Astrocyte of the hippocampus (primary cell): ENCODE measurements around the gene OSBPL10.

ENCODE experiments used
- DNase-seq: peaks from one replicate; pipeline ENCODE4 v3.0.0; 2011; ENCODE audit warnings: low read depth, low spot score

The OSBPL10 gene

DNA sequence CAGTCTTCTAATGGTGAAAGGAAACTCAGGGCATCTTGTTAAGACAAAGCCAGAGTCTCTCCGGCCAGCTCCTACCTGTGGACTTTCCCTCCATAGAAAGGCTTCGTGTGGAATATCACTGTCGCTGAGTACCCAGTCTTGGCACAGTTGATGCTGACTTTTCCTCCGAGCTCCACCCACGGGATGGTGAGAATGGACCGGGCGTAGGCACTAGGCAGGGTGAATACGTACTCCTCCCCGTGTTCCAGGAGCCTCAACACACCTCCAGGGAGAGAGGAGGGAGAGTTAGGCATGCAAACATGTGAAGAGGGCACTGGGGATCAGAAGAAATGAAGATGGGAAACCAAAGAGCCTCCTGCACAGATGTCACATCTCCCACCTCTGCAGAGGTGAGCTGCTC lies 310.3 kb downstream of the OSBPL10 start:
- no peak for DNase-seq

DNA sequence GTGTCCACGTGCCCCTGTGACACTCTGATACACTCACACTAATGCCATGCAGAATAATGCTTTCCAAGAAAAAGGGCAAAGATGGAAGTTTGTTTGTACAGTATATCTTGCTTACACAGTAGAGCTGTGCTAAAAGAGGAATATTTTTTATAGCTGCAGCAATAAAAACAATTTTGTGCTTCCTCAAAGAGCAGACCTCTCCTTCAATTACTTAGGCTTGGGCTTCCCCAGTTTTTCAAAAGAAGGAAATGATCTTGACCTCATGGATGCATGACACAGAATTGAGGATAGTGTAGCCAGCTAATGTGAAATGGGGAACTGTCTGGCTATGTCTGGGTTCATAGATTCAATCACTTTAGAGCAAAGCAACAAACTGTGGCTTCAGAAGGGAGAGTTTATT lies 310.9 kb downstream of the OSBPL10 start:
- no peak for DNase-seq

DNA sequence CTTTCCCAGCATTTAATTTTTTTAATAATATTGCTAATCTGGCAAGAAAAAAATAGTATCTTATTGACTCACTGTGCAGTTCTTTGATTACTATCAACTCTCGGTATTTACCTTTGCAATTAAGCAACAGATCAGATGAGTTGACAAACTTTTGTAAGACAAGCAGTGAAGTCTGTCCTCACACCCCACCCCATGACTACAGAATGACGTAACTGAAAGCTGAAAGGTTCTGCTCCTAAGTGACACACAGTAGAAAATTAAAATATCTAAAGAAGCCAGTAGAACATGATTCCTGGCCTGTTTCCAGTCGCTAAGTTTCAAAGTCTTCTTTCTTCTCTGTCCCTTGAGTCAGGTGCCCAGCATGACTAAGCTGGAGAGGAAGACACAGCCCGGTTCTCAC lies 312.8 kb downstream of the OSBPL10 start:
- no peak for DNase-seq

DNA sequence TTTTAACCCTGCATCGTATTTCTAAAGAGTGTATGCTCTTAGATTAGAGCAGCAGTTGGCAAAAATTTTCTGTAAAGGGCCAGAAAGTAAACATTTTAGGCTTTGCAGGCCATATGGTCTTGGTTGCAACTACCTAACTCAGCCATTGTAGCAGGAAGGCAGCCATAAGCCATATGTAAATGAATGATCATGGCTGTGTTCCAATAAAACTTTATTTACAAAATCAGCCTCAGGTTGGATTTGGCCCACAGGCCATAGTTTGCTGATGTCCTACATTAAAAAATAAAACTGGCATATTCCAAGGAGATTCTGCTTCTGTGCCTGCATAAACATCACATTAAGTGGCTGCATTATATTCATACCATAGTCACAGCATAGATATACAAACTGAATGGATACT lies 313.5 kb downstream of the OSBPL10 start:
- DNase-seq: no peak

DNA sequence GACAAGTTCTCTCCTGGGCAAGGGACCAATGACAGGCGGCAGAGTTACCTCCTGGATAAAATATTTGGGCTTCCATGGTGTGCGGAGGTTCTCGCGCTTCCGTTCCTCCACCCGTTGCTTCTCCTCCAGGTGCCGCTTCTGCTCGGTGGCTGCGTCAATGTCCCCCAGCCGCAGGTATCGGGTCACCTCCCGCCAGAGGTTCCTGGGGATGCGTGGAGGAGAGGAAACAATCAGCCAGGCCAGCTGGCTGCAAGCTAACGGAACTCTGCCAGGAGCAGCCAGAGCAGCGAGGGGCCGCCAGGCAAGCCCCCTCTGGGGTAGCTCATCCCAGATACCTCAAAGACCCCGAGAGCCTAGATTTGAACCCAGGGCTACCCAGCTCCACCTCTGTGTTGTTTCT lies 317.0 kb downstream of the OSBPL10 start:
- DNase-seq: no peak

DNA sequence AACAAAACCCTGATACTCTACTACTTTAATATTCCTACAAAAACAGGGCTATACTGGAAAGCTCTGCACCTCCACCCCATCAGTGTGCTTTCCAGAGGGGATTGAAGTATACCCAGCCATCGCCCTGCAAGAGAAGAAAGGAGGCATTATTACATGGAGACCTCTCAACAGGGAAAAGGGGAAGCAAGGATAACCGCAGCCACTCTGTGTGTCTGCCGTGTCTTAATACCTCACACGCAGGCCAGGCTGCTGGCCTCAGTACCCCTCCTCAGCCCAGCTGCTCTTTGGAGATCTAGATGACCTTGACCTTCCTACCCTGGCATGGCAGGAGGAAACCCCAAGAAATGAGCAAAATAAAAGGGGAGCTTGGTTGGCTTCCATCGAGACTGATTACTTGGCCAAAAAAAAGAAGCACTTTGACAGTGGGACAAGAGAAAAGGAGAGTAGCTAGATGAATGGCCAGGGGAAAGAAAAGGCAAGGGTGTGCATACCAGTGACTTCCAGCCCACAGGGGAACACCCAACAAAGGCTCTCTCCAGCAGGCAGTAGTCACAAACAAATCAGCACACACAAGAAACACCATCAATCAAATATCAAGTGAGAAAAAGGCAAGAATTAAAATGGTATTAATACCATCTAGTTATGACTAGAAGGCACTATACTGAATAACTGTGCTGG lies 318.9 kb downstream of the OSBPL10 start:
- no peak for DNase-seq

DNA sequence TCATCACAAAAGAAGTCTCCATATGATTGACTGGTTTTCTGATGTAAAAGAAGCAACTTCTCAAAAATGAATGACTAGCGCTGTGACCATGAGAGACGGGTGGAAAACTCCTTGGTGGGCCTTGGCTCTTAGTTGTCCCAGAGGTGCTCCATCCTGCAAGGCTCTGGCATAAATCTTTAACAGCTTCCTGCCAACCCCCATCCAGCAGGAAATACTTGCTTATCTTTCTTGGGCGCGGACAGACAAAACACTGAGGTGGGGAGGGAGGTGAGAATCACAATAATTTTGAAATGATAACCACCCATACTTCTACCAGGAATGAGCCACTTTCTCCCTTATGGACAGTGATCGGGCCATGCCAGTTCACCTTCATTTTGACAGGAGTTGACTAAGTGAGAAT lies 319.8 kb downstream of the OSBPL10 start:
- no peak for DNase-seq

DNA sequence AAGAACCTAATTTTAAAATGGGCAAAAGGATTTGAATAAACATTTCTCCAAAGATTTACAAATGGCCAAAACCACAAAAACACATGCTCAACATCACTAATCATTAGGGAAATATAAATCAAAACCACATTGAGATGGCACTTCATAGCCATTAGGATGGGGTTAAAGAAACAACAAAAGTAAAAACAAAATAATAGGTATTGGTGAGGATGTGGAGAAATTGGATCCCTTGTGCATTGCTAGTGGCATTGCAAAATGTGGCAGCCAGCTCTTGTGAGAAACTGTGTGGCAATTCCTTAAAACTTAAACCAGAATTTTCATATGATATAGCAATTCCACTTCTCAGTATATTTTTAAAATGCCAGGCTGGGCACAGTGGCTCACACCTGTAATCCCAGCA lies 321.8 kb downstream of the OSBPL10 start:
- DNase-seq: no peak

DNA sequence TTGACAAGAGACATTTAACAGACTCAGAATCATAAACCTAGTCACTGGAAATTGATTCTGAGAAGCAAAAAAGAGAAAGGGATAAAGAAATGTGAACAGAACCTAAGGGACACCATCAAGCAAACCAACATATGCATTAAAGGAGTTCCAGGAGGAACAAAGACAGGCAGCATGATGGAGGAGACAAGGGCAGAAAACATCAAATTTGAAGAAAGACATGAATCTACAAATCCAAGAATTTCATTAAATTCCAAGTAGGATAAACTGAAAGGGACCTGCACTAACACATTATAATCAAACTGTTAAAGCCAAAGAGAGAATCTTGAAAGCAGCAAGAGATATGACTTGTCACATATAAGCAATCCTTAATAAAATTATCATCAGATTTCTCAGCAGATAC lies 326.1 kb downstream of the OSBPL10 start:
- no peak for DNase-seq

DNA sequence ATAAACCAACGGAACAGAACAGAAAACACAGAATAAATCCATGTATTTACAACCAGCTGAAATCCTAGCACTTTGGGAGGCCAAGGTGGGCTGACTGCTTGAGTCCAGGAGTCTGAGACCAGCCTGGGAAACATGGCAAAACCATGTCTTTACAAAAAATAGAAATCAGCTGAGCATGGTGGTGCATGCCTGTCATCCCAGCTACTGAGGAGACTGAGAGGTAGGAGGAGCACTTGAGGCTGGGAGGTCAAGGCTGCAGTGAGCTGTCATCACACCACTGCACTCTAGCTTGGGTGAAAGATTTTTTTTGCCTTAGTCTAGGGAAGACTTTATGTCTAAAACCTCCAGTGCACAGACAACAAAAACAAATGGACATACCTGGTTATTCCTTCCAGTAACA lies 327.6 kb downstream of the OSBPL10 start:
- no peak for DNase-seq

DNA sequence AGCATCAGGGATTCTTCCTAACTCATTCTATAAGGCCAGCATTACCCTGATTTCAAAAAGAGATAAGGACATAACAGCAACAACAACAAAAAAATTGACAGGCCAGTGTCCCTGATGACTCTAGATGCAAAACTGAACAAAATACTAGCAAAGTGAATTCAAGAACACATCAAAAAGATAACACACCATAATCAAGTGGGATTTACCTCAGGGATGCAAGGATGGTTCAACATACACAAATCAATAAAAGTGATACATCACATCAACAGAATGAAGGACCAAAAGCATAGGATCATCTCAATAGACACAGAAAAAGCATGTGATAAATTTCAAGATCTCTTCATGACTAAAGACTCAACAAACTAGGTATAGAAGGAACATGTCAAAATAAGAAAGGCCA lies 328.8 kb downstream of the OSBPL10 start:
- no peak for DNase-seq

DNA sequence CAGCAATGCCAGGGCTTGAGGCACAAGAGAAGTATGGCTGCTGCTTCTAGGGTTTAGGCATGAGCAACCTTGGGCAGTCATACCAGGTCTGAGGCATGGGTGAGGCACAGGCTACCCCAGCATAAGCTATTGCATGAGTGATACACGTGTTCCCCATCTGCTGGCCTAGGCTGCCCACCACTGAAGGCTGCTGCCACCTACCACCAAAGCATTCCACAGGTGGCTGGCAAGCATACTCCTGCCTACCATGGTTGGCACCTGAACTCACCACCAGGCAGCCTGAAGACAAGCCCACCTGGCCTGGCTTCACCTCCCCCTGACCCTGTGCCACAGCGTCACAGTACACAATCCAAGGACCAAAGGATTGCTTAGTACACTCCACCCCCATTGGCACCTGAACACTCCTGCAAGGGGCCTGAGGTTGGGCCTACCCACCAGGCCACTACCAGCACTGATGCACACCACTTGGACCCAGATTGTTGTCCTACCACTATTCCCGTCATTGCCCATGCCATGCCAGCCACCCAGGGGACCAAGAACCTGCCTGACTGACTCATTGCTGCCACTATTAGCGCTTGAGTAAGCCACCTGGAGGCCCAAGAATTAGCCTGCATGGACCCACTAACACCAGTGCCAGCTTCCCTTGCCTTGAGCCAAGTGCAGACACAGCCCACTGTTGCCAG lies 332.6 kb downstream of the OSBPL10 start:
- DNase-seq: no peak

DNA sequence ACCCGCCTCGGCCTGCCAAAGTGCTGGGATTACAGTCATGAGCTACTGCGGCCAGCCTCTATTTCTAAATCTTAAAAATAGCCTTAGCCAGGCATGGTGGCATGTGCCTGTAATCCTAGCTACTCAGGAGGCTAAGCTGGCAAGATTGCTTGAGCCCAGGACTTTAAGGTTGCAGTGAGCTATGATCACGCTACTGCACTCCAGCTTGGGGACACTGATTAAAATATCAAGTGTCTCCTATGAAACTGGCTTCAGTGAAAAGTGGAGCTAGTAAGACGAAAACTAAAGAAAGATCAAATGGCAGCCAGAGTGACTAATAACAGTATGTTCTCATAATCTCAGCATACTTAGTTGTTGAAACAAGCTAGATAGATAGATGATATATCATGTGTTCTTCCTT lies 335.8 kb downstream of the OSBPL10 start:
- no peak for DNase-seq

DNA sequence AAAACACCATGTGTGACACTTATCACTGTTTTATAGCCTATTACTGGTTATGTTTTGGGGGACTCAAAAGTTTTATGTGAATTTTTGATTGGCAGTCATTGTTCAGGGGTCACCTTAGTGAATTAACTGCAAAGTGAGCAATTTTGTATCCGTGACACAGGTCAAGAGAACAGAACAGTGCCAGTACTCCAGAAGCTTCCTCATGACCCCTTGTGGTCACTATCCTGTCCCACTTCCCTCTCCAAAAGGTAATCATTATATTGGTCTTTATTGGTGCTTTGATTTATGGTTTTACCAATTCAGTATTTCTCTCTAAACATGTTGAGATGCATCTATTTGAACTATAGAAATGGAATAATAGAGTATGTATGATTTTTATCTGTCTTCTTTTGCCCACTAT lies 341.2 kb downstream of the OSBPL10 start:
- DNase-seq: no peak

DNA sequence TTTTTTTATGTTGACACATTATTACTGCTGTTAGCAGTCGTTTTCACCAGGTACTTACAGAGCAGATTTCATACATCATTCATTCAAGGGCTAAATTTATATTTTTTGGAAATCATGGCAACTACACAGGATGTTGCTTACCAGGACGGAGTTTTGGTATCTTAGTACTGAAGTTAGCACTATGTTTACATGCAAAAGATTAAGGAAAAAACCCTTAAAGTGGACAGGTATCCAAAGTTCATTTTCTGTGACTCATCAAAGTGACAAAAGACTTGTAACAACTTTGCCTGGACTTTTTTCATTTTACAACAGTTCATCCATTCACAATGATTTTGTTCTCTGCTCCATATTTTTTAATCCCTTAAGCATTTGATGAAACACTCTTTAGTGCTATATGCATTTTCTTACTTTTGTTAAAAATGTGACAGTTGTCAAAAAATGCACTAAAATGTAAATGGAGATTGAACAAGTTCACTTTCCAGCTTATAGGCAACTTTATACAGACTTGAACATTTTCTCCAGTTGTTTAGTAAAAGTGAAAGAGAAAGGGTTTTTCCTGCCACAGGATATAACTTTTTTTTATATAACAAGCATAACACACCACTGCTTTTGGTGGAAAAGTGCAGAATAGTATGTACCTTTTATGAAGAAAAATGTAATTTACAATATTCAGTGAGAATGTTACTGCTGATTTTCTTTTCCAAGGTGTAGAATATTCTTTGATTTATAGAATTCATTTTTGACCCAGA lies 344.2 kb downstream of the OSBPL10 start:
- DNase-seq: no peak

DNA sequence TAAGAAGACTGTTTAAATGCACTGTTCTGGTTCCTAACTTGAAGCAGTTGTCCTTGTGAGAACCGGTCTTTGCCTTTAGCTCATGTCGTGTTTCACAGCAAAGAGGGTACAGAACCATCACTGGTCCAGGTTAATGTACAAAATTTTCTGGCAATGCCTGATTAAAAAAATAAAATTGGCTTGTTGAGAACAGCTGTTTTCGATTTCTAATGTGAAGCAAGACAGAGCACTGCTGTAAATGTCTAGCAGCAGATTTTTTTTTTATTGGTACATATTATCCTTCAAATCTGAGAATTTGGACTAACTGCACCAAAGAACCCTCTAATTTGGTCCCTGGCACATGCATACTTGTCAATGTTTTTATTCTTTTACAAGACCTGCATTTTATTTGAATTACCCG lies 345.0 kb downstream of the OSBPL10 start:
- no peak for DNase-seq

DNA sequence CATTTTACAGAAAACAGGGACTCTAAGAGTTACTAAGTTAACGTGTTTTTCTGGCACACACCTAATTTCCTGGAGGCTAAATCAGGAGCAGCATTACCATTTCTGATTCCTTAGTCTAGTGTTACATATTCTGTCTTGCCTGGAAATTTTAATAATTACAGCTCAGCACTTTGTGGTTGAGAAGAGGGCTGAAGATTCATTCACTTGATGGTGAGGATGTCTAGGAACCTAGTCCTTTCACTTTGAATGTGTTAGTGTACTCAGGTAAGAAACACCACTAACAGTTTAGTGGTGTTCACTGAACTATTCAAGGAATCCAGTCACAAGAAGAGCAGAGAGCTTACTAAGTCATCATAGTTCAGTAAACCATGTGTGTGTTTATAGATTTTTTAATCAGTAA lies 345.5 kb downstream of the OSBPL10 start:
- DNase-seq: no peak

DNA sequence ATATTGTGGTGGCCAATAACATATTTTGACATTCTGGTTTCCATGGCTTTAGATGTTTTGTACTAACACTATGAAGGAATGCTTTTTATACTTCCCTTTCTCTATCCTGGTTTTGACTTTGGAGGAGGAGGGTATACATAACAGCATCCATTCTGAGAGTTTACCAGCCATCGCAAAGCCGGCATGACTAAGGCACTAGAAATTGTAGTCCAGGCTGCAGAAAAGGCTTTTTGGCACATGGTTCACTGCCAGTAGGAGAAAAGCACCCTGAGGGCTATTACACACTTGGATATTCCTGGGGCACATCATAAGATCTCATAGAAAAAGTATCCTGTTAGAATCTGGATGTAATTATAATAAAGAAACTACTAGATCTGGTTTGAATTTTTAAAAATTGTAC lies 346.6 kb downstream of the OSBPL10 start:
- peak; percentile 50 for DNase-seq

DNA sequence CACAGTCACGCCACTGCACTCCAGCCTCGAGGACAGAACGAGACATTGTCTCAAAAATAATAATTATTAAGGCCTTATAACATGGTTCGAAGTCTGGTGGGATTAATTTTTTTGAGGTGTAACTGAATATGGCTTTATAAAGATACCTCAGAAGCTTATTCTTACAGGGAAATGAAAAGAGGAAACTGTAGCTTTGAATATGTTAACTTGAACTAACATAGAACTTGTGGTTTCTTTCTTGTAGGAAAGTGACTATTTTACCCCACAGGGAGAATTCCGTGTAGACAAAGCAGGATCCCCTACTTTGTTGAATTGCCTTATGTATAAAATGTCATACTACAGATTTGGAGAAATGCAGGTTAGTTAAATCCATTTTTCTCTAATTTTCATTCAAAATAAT lies 352.0 kb downstream of the OSBPL10 start:
- DNase-seq: peak; percentile 13

DNA sequence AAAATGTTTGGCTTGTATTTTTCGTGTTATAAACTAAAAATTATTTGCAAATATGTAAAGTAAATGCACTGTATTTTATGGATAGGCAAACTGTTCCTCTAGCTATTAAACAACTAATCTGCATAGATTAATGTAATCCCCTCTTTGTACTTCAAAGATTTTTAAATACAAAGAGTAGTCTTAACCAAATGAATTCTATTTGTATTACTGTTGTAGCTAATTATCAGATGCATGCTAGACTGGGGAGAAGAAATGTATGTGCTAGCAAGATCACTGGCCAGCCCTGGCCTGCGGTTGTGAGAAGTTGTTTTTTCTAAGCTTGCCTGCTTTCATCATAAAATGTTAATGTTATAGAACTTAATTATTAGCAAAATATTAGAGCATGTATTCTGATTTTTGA lies 355.7 kb downstream of the OSBPL10 start:
- DNase-seq: no peak

DNA sequence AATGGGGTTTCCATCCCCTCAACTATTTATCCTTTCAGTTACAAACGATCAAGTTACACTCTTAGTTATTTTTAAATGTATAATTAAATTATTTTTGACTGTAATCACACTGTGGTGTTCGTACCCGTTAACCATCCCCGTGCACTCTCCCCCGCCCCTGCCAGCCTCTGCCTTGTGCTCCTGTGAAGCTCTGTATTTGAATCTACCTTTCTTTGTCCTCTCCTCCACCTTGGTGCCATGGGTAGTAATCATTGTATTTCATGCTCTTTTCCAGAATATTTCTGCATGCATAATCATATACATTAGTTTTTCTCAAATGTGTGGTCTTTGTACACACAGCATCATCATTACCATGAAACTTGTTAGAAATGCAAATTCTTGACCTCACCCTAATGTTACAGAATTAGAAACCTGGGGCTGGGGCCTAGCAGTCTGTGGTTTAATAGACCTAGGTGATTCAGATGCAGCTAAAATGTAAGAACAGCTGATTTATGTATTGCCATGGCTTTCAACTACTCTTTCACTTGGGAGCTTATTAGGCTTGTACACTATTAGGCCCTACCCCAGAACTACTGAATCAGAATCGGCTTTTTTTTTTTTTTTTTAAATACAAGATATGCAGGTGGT lies 356.9 kb downstream of the OSBPL10 start:
- DNase-seq: no peak

DNA sequence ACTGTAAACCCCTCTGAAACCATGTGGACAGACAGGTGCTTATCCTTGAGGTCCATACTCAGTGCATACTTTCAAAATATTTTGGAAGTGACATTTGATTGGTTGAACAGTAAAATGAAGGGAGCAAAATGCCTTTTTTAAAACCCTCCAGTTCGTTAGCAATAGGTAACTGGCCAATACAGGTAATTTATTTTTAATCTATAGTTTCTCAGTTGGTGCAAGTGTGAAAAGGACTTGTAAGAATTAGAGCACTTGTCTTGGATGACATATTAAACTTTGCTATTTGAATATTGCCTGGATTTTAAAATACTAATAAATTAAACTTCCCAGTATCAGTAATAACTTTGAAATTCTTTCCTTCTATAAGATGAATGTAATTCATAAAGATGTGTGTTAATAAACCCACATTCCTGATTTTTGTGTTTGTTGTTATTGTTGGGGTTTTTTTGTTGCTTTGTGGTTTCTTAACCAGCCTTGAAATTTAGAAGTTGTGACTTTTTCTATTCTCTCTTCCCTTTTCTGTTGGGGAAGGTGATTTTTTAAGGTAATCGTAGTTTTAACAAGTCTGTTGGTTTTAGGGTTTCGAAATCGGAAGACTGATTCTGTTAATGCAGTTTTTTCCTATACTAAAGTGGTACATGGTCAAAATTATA lies 358.3 kb downstream of the OSBPL10 start:
- no peak for DNase-seq
